Activated CD4-positive, alpha-beta T cell treated with anti-CD3 and anti-CD28 coated beads, Interleukin-2, amount 50 U/mL, for 1 hour (primary cell): ENCODE measurements around the gene RAPH1.
"Not testable (repeated sequence)": the region's sequence is repeated elsewhere in the genome, so short reads cannot be mapped to it uniquely, and the experiment has no call there.

Experiments used
- DNase-seq: peaks from one replicate; pipeline ENCODE4 v3.0.0-alpha.2; 2020

The RAPH1 gene

GRCh38 chr2:203431391-203432185 lies 103.5 kb downstream of the RAPH1 start:
- DNase-seq = no peak

- not testable (repeated sequence) for DNase-seq
Measured at GRCh38 chr2:203429643-203430042, 105.5 kb downstream of the RAPH1 start.

GRCh38 chr2:203427061-203427460 lies 108.0 kb downstream of the RAPH1 start:
- DNase-seq = no peak

GRCh38 chr2:203418271-203418670 lies 116.8 kb downstream of the RAPH1 start:
- no peak for DNase-seq

GRCh38 chr2:203413796-203414195 lies 121.3 kb downstream of the RAPH1 start:
- DNase-seq = no peak

GRCh38 chr2:203412546-203413331 lies 122.4 kb downstream of the RAPH1 start:
- DNase-seq = no peak

- no peak for DNase-seq
Measured at GRCh38 chr2:203407496-203407895, 127.6 kb downstream of the RAPH1 start.

GRCh38 chr2:203404996-203405395 lies 130.1 kb downstream of the RAPH1 start:
- DNase-seq = no peak

- DNase-seq = no peak
Measured at GRCh38 chr2:203400805-203401585, 134.1 kb downstream of the RAPH1 start.

GRCh38 chr2:203399031-203399430 lies 136.1 kb downstream of the RAPH1 start:
- no peak for DNase-seq

- DNase-seq = no peak
Measured at GRCh38 chr2:203396667-203397066, 138.4 kb downstream of the RAPH1 start.

GRCh38 chr2:203395858-203396257 lies 139.2 kb downstream of the RAPH1 start:
- no peak for DNase-seq

- no peak for DNase-seq
Measured at GRCh38 chr2:203394519-203395227, 140.4 kb downstream of the RAPH1 start.

- DNase-seq = not testable (repeated sequence)
Measured at GRCh38 chr2:203388153-203388552, 146.9 kb downstream of the RAPH1 start.

GRCh38 chr2:203383038-203383437 lies 152.1 kb downstream of the RAPH1 start:
- DNase-seq = no peak

- no peak for DNase-seq
Measured at GRCh38 chr2:203379156-203379555, 155.9 kb downstream of the RAPH1 start.

- no peak for DNase-seq
Measured at GRCh38 chr2:203376173-203376572, 158.9 kb downstream of the RAPH1 start.

- not testable (repeated sequence) for DNase-seq
Measured at GRCh38 chr2:203372706-203373105, 162.4 kb downstream of the RAPH1 start.

GRCh38 chr2:203366639-203367466 lies 168.2 kb downstream of the RAPH1 start:
- no peak for DNase-seq

GRCh38 chr2:203361922-203362321 lies 173.2 kb downstream of the RAPH1 start:
- no peak for DNase-seq

- no peak for DNase-seq
Measured at GRCh38 chr2:203361495-203361894, 173.6 kb downstream of the RAPH1 start.
